HepG2 (cell line): Measurements from ENCODE around the gene MTUS2. TPM values are rescaled to one million over a fixed set of nuclear protein-coding genes. Genes with fewer than 3 reads are reported as not detected.

Source experiments
- ATAC-seq: fragments of 200-7000 bp; cut with Tn5 transposase; 3 replicates; pipeline ENCODE4 v1.9.1; 2020; ENCODE audit warnings: mild to moderate bottlenecking, moderate library complexity
- BruUV-seq: library from RNA; stranded (reverse); fragments of 400-500 nt; replicated peaks from 2 replicates; lab custom pipeline; 2021; lab: Mats Ljungman, UMichigan
- CTCF ChIA-PET: fragments of 300-600 bp; formaldehyde crosslinking; extraction: SDS; loops from one replicate; lab custom pipeline; 2021; ENCODE audit warnings: low total read pairs, inconsistent platforms, low intra/inter-chr PET ratio; lab: Yijun Ruan, JAX
- POLR2A ChIA-PET: fragments of 350-600 bp; sonication (Branson Sonifier 250); formaldehyde crosslinking; loops from one replicate; lab custom pipeline; 2020; ENCODE audit warnings: antibody characterized with exemption, inconsistent platforms; lab: Yijun Ruan, JAX
- DNase-seq: peaks from one replicate; pipeline ENCODE4 v3.0.0-alpha.2; 2015; ENCODE audit warnings: low spot score
- FAIRE-seq: peaks from 3 replicates; lab custom pipeline; 2011; peaks lifted over from hg19 to GRCh38; lab: Jason Lieb, UNC
- H2AFZ ChIP-seq: one replicate; pipeline ENCODE4 v1.6.1; 2011; ENCODE audit warnings: low read length, inconsistent platforms
- H3K27ac ChIP-seq: fragments of 300-600 bp; 3 replicates; pipeline ENCODE4 v1.8.0; 2011; ENCODE audit warnings: mixed run types, mild to moderate bottlenecking, mixed read lengths, low read length, inconsistent platforms; ENCODE audit not compliant: insufficient read depth; ENCODE audit errors: extremely low read length
- H3K27me3 ChIP-seq, 2 experiments: fragments of 200-600 bp in 1 of 2; 2 replicates in 1 of 2; 3 replicates in 1 of 2; pipeline versions ENCODE4 v1.6.0 to v1.8.0; 2011; ENCODE audit warnings: low read length in 2 of 2, mild to moderate bottlenecking in 2 of 2, moderate library complexity in 2 of 2, inconsistent platforms in 1 of 2; ENCODE audit not compliant: insufficient read depth in 2 of 2, control insufficient read depth in 1 of 2
- H3K36me3 ChIP-seq, 2 experiments: fragments of 200-600 bp in 1 of 2; replicated peaks in 1 of 2; 2 replicates in 1 of 2; 3 replicates in 1 of 2; pipeline versions ENCODE4 v1.5.1 to v1.8.0; 2011; ENCODE audit warnings: low read length in 2 of 2, inconsistent platforms in 1 of 2; ENCODE audit not compliant: insufficient read depth in 2 of 2, control insufficient read depth in 1 of 2
- H3K4me1 ChIP-seq: 2 replicates; pipeline ENCODE4 v1.5.1; 2012; ENCODE audit warnings: low read length, inconsistent platforms; ENCODE audit not compliant: insufficient read depth
- H3K4me2 ChIP-seq: 2 replicates; pipeline ENCODE4 v1.6.0; 2011; ENCODE audit warnings: low read depth, low read length, inconsistent platforms
- H3K4me3 ChIP-seq, 3 experiments: fragments of 200-600 bp in 1 of 3; sonication (generic), shearing (Covaris generic) in 1 of 3; replicated peaks in 1 of 3; 2 replicates each; pipeline ENCODE4 v1.5.1; 2011 to 2016; ENCODE audit warnings: low read length in 3 of 3, inconsistent platforms in 2 of 3, low read depth in 2 of 3, mild to moderate bottlenecking in 2 of 3, control low read depth in 1 of 3, mixed read lengths in 1 of 3; ENCODE audit not compliant: insufficient read depth in 1 of 3
- H3K79me2 ChIP-seq: one replicate; pipeline ENCODE4 v1.6.1; 2011; ENCODE audit warnings: low read length, inconsistent platforms; ENCODE audit not compliant: insufficient read depth
- H3K9ac ChIP-seq: 2 replicates; pipeline ENCODE4 v1.6.0; 2011; ENCODE audit warnings: mild to moderate bottlenecking, low read depth, low read length, inconsistent platforms; ENCODE audit not compliant: insufficient read depth
- H3K9me3 ChIP-seq: 2 replicates; pipeline ENCODE4 v1.5.1; 2012; ENCODE audit warnings: mild to moderate bottlenecking, low read length
- H4K20me1 ChIP-seq: 2 replicates; pipeline ENCODE4 v1.6.0; 2011; ENCODE audit warnings: inconsistent platforms, mild to moderate bottlenecking, low read length, moderate library complexity; ENCODE audit not compliant: insufficient read depth
- GFI1 ChIP-seq: sonication (generic); formaldehyde crosslinking; IDR thresholded peaks from 2 replicates; pipeline ENCODE4 v1.5.0; 2020; ENCODE audit warnings: missing genetic modification reagents, mild to moderate bottlenecking, borderline replicate concordance
- HMGA1 ChIP-seq: sonication (generic); formaldehyde crosslinking; conservative IDR thresholded peaks from 2 replicates; pipeline ENCODE4 v1.4.0; 2020; ENCODE audit warnings: missing genetic modification reagents
- HOXA7 ChIP-seq: sonication (generic); formaldehyde crosslinking; IDR thresholded peaks from 2 replicates; pipeline ENCODE4 v1.8.1; 2022; ENCODE audit warnings: mild to moderate bottlenecking, missing genetic modification reagents, moderate library complexity
- KMT2A ChIP-seq: sonication (generic); formaldehyde crosslinking; IDR thresholded peaks from 2 replicates; pipeline ENCODE4 v1.4.0; 2020; ENCODE audit warnings: missing genetic modification reagents
- MXD1 ChIP-seq: sonication (generic); formaldehyde crosslinking; IDR thresholded peaks from 2 replicates; pipeline ENCODE4 v1.4.0; 2020; ENCODE audit warnings: mild to moderate bottlenecking, missing genetic modification reagents
- NFIB ChIP-seq: sonication (generic); formaldehyde crosslinking; IDR thresholded peaks from 2 replicates; pipeline ENCODE4 v1.9.0; 2021; ENCODE audit warnings: missing genetic modification reagents, mild to moderate bottlenecking, borderline replicate concordance
- NR1H2 ChIP-seq: sonication (generic); formaldehyde crosslinking; IDR thresholded peaks from 2 replicates; pipeline ENCODE4 v1.8.1; 2022; ENCODE audit warnings: low read depth, missing genetic modification reagents, borderline replicate concordance
- NR2F1 ChIP-seq, 2 experiments: fragments of 450-650 bp in 1 of 2; formaldehyde crosslinking in 1 of 2; IDR thresholded peaks; 2 replicates each; pipeline versions ENCODE4 v1.5.0 to v1.6.1; 2016 to 2020; ENCODE audit warnings: mild to moderate bottlenecking in 1 of 2, missing compliant biosample characterization in 1 of 2, missing genetic modification reagents in 1 of 2, moderate library complexity in 1 of 2
- SMAD9 ChIP-seq: sonication (generic); formaldehyde crosslinking; IDR thresholded peaks from 2 replicates; pipeline ENCODE4 v1.5.1; 2020; ENCODE audit warnings: mild to moderate bottlenecking, missing genetic modification reagents
- TAF1 ChIP-seq: sonication (generic); formaldehyde crosslinking; IDR thresholded peaks from 2 replicates; pipeline ENCODE4 v1.4.0; 2020; ENCODE audit warnings: missing genetic modification reagents
- ZBTB1 ChIP-seq: sonication (generic); formaldehyde crosslinking; IDR thresholded peaks from 2 replicates; pipeline ENCODE4 v1.4.0; 2020; ENCODE audit warnings: missing genetic modification reagents, borderline replicate concordance
- ZNF549 ChIP-seq: sonication (generic); formaldehyde crosslinking; IDR thresholded peaks from 2 replicates; pipeline ENCODE4 v1.5.0; 2020; ENCODE audit warnings: missing genetic modification reagents
- ZNF556 ChIP-seq: sonication (generic); formaldehyde crosslinking; IDR thresholded peaks from 2 replicates; pipeline ENCODE4 v1.4.0; 2020; ENCODE audit warnings: mild to moderate bottlenecking, missing genetic modification reagents, borderline replicate concordance
- ZNF747 ChIP-seq: sonication (generic); formaldehyde crosslinking; IDR thresholded peaks from 2 replicates; pipeline ENCODE4 v1.8.1; 2023; ENCODE audit warnings: missing genetic modification reagents, mild to moderate bottlenecking, borderline replicate concordance
- WGBS: methylation state at CpG from one replicate; pipeline ENCODE4 v1.1.6; 2017; ENCODE audit warnings: low lambda C conversion rate; 5-methylcytosine and 5-hydroxymethylcytosine counted together
- in situ Hi-C: cut with HindIII; loops from 2 replicates; pipeline ENCODE4 v1.10.0; 2017; ENCODE audit warnings: low pct_unique_long_range_greater_than_20kb; ENCODE audit not compliant: extremely low pct_ligation_motif_present
- intact Hi-C: fragments of 100-400 bp; cut with micrococcal nuclease; formaldehyde crosslinking; loops from one replicate; pipeline ENCODE4 v1.10.0; 2022; ENCODE audit not compliant: unreplicated experiment
- polyA plus RNA-seq, 8 experiments: library from polyadenylated mRNA; depleted of rRNA in 3 of 8; stranded (reverse) in 7 of 8; unstranded in 1 of 8; fragments of >200 nt; fragmentation: Illumina TruSeq in 4 of 8; extraction: Trizol in 4 of 8; gene quantifications; 2 replicates each; pipeline versions ENCODE4 v1.2.1 to v1.2.3, GENCODE V29; 2011 to 2016; ENCODE audit warnings: low read depth in 4 of 8, missing spikeins in 1 of 8, mixed read lengths in 1 of 8; ENCODE audit not compliant: insufficient read depth in 1 of 8
- total RNA-seq, 5 experiments: library from RNA; depleted of rRNA; stranded (reverse); fragments of >200 nt; fragmentation: Illumina TruSeq; extraction: Trizol; gene quantifications; 2 replicates each; pipeline ENCODE4 v1.2.3, GENCODE V29; 2016; ENCODE audit warnings: low read depth in 1 of 5
- TF ChIP-seq, protein P1 (sequence below): sonication (generic); formaldehyde crosslinking; IDR thresholded peaks from 2 replicates; pipeline ENCODE4 v1.5.1; 2020; ENCODE audit warnings: missing genetic modification reagents, mild to moderate bottlenecking, borderline replicate concordance

Gene MTUS2
- total and polyA plus RNA-seq, 2 of the 13 experiments (the other 11 are each of a cell fraction or from before 2014, with no cell fraction given), result not detected

- no peak for FAIRE-seq
- intact Hi-C loops (no loop called here), in situ Hi-C loops (no loop called here)
- CTCF ChIA-PET, result no interaction called here
- Histone ChIP-seq H3K9ac (no peak overlapping the region), H3K4me2 (no peak overlapping the region), H3K79me2 (no peaks in the 10 kb centered on the region), H3K4me3 (no peak overlapping the region), H3K9me3 (no peaks in the 10 kb centered on the region), H4K20me1 (no peaks in the 10 kb centered on the region), H3K27me3 (no peaks in the 10 kb centered on the region), H2AFZ (no peak overlapping the region), H3K36me3 (no peaks in the 10 kb centered on the region), H3K27ac (no peak overlapping the region), H3K4me1 (no peaks in the 10 kb centered on the region)
- ATAC-seq, result no peak
- no peak for TF ChIP-seq ZBTB1
- TF ChIP-seq NR1H2, result no peak
- TF ChIP-seq GFI1 (CRISPR knock-in tag), result no peak
- no peak for TF ChIP-seq SMAD9 (CRISPR knock-in tag)
- TF ChIP-seq HMGA1 (CRISPR knock-in tag), result no peak
- TF ChIP-seq ZNF549, result no peak
- TF ChIP-seq ZNF747 (CRISPR knock-in tag), result no peak
- TF ChIP-seq, protein P1, sequence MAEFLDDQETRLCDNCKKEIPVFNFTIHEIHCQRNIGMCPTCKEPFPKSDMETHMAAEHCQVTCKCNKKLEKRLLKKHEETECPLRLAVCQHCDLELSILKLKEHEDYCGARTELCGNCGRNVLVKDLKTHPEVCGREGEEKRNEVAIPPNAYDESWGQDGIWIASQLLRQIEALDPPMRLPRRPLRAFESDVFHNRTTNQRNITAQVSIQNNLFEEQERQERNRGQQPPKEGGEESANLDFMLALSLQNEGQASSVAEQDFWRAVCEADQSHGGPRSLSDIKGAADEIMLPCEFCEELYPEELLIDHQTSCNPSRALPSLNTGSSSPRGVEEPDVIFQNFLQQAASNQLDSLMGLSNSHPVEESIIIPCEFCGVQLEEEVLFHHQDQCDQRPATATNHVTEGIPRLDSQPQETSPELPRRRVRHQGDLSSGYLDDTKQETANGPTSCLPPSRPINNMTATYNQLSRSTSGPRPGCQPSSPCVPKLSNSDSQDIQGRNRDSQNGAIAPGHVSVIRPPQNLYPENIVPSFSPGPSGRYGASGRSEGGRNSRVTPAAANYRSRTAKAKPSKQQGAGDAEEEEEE (CRISPR knock-in tag), result no peak
- no peak for TF ChIP-seq ZNF556 (CRISPR knock-in tag)
- no peak for TF ChIP-seq TAF1
- TF ChIP-seq KMT2A (CRISPR knock-in tag), result no peak
- no peak for TF ChIP-seq HOXA7
- no peak for TF ChIP-seq MXD1
- TF ChIP-seq NFIB (CRISPR knock-in tag), result no peak
- no peak for TF ChIP-seq NR2F1 (CRISPR knock-in tag; IDR thresholded peaks at IDR 0.05)
- POLR2A ChIA-PET, result no interaction called here
- DNase-seq, result no peak
- WGBS, result 70% methylated on average over 2 of the region's 4 CpGs
- BruUV-seq, result no TSS peak
Measured at GRCh38 chr13:29384871-29385270, 564.7 kb downstream of the MTUS2 start.
